T follicular helper cell (primary cell): ENCODE results near the gene CRYBA4.

Source experiments
- DNase-seq: peaks from one replicate; pipeline ENCODE4 v3.0.0-alpha.2; 2020; ENCODE audit warnings: low read depth

Gene CRYBA4

GRCh38 chr22:26660961-26661578 lies 39.3 kb downstream of the CRYBA4 start:
- no peak for DNase-seq

- DNase-seq = no peak
Measured at GRCh38 chr22:26662160-26662559, 40.4 kb downstream of the CRYBA4 start.

- DNase-seq = no peak
Measured at GRCh38 chr22:26663374-26663923, 41.7 kb downstream of the CRYBA4 start.

GRCh38 chr22:26665813-26666231 lies 44.1 kb downstream of the CRYBA4 start:
- DNase-seq = no peak

- no peak for DNase-seq
Measured at GRCh38 chr22:26667140-26667539, 45.4 kb downstream of the CRYBA4 start.

- no peak for DNase-seq
Measured at GRCh38 chr22:26669060-26669481, 47.3 kb downstream of the CRYBA4 start.

GRCh38 chr22:26670459-26670858 lies 48.7 kb downstream of the CRYBA4 start:
- no peak for DNase-seq

- DNase-seq = peak; percentile 58
Measured at GRCh38 chr22:26671317-26672059, 49.7 kb downstream of the CRYBA4 start.

- DNase-seq = no peak
Measured at GRCh38 chr22:26672060-26672471, 50.3 kb downstream of the CRYBA4 start.

- peak; percentile 83 for DNase-seq
Measured at GRCh38 chr22:26672590-26673468, 51.1 kb downstream of the CRYBA4 start.

- no peak for DNase-seq
Measured at GRCh38 chr22:26673486-26673885, 51.7 kb downstream of the CRYBA4 start.

GRCh38 chr22:26674211-26675190 lies 52.7 kb downstream of the CRYBA4 start:
- DNase-seq = no peak

GRCh38 chr22:26675687-26676268 lies 54.0 kb downstream of the CRYBA4 start:
- DNase-seq = no peak

- DNase-seq = no peak
Measured at GRCh38 chr22:26677217-26677616, 55.5 kb downstream of the CRYBA4 start.

- DNase-seq = peak; percentile 57
Measured at GRCh38 chr22:26679003-26679629, 57.4 kb downstream of the CRYBA4 start.
